K562 (cell line): ENCODE results near the gene LRRTM4. TPM values are rescaled to one million over a fixed set of nuclear protein-coding genes. Genes with fewer than 3 reads are reported as not detected.

Experiments used
- ATAC-seq: fragments of 200-7000 bp; cut with Tn5 transposase; 3 replicates; pipeline ENCODE4 v1.9.1; 2020; ENCODE audit warnings: moderate library complexity
- BruUV-seq: library from RNA; stranded (reverse); fragments of 400-500 nt; replicated peaks from 2 replicates; lab custom pipeline; 2021; lab: Mats Ljungman, UMichigan
- CTCF ChIA-PET: fragments of 300-600 bp; formaldehyde crosslinking; extraction: SDS; loops from one replicate; lab custom pipeline; 2021; ENCODE audit warnings: low intra/inter-chr PET ratio; lab: Yijun Ruan, JAX
- POLR2A ChIA-PET: fragments of 300-600, 350-650 bp; sonication (Branson Sonifier 250); formaldehyde crosslinking; extraction: SDS; loops from one replicate; lab custom pipeline; 2021; ENCODE audit warnings: antibody characterized with exemption, inconsistent platforms; lab: Yijun Ruan, JAX
- DNase-seq, 4 experiments: peaks; one replicate each; pipeline versions ENCODE4 v3.0.0 to v3.0.0-alpha.2; 2011 to 2018; ENCODE audit warnings: low spot score in 3 of 4, mixed read lengths in 3 of 4; ENCODE audit errors: extremely low read depth in 1 of 4
- FAIRE-seq: peaks from 2 replicates; lab custom pipeline; 2011; peaks lifted over from hg19 to GRCh38; lab: Jason Lieb, UNC
- H2AFZ ChIP-seq: 2 replicates; pipeline ENCODE4 v1.6.0; 2011; ENCODE audit warnings: low read depth, low read length, control low read depth, inconsistent platforms
- H3K27ac ChIP-seq: fragments of 200-600 bp; 3 replicates; pipeline ENCODE4 v1.8.0; 2011; ENCODE audit warnings: low read depth, mild to moderate bottlenecking, control low read depth, inconsistent platforms, low read length, moderate library complexity, mixed read lengths; ENCODE audit errors: extremely low read depth
- H3K27me3 ChIP-seq, 2 experiments: fragments of 300-600 bp in 1 of 2; 2 replicates in 1 of 2; 3 replicates in 1 of 2; pipeline versions ENCODE4 v1.6.0 to v1.8.0; 2011; ENCODE audit warnings: inconsistent platforms in 2 of 2, low read length in 2 of 2, mild to moderate bottlenecking in 1 of 2, mixed read lengths in 1 of 2, moderate library complexity in 1 of 2; ENCODE audit not compliant: control insufficient read depth in 2 of 2, insufficient read depth in 2 of 2
- H3K36me3 ChIP-seq: fragments of 300-600 bp; 3 replicates; pipeline ENCODE4 v1.8.0; 2011; ENCODE audit warnings: mild to moderate bottlenecking, low read length, inconsistent platforms; ENCODE audit not compliant: control insufficient read depth, insufficient read depth
- H3K4me1 ChIP-seq, 2 experiments: fragments of 200-600 bp in 1 of 2; replicated peaks in 1 of 2; 2 replicates in 1 of 2; 3 replicates in 1 of 2; pipeline versions ENCODE4 v1.5.1 to v1.8.0; 2011; ENCODE audit warnings: inconsistent platforms in 2 of 2, low read length in 2 of 2, mild to moderate bottlenecking in 1 of 2, mixed read lengths in 1 of 2, moderate library complexity in 1 of 2; ENCODE audit not compliant: control insufficient read depth in 2 of 2, insufficient read depth in 2 of 2
- H3K4me2 ChIP-seq: 2 replicates; pipeline ENCODE4 v1.6.1; 2011; ENCODE audit warnings: low read length, control low read depth, inconsistent platforms, mixed read lengths; ENCODE audit not compliant: insufficient read depth
- H3K4me3 ChIP-seq: fragments of 200-600 bp; sonication (generic), shearing (Covaris generic); 2 replicates; pipeline ENCODE4 v1.5.1; 2016; ENCODE audit warnings: control low read depth, inconsistent platforms
- H3K79me2 ChIP-seq: fragments of 200-600 bp; 3 replicates; pipeline ENCODE4 v1.8.0; 2011; ENCODE audit warnings: low read length, inconsistent platforms; ENCODE audit not compliant: control insufficient read depth, insufficient read depth
- H3K9ac ChIP-seq, 2 experiments: 2 replicates each; pipeline versions ENCODE4 v1.6.0 to v1.6.1; 2011; ENCODE audit warnings: low read depth in 2 of 2, low read length in 2 of 2, control low read depth in 1 of 2, inconsistent platforms in 1 of 2, mild to moderate bottlenecking in 1 of 2, mixed read lengths in 1 of 2; ENCODE audit not compliant: insufficient read depth in 1 of 2
- H3K9me1 ChIP-seq: one replicate; pipeline ENCODE4 v1.6.0; 2011; ENCODE audit warnings: inconsistent platforms, mild to moderate bottlenecking, low read length, moderate library complexity; ENCODE audit not compliant: control insufficient read depth, insufficient read depth
- H3K9me3 ChIP-seq: replicated peaks from 2 replicates; pipeline ENCODE4 v1.5.1; 2011; ENCODE audit warnings: low read depth, low read length, inconsistent platforms; ENCODE audit not compliant: control insufficient read depth, insufficient read depth
- H4K20me1 ChIP-seq: replicated peaks from 2 replicates; pipeline ENCODE4 v1.6.1; 2011; ENCODE audit warnings: low read length, inconsistent platforms, mixed read lengths; ENCODE audit not compliant: control insufficient read depth, insufficient read depth
- CEBPB ChIP-seq: fragments of 450-650 bp; IDR thresholded peaks from 2 replicates; pipeline ENCODE4 v1.6.1; 2016; ENCODE audit warnings: missing genetic modification characterization, missing compliant biosample characterization
- EHMT2 ChIP-seq: fragments of 450-650 bp; IDR thresholded peaks from 2 replicates; pipeline ENCODE4 v1.6.1; 2018; ENCODE audit warnings: antibody characterized with exemption
- HOXB6 ChIP-seq: fragments of 250-450 bp; sonication (Bioruptor Pico); IDR thresholded peaks from 2 replicates; pipeline ENCODE4 v1.5.1; 2022; ENCODE audit warnings: mild to moderate bottlenecking, borderline replicate concordance
- ZKSCAN8 ChIP-seq: fragments of 200-800 bp; sonication (Bioruptor generic); IDR thresholded peaks from 2 replicates; pipeline ENCODE4 v1.6.1; 2016; ENCODE audit warnings: missing genetic modification characterization, missing compliant biosample characterization
- WGBS: fragments of 100-300 bp; shearing (Covaris generic); methylation state at CpG from one replicate; pipeline ENCODE4 v1.1.6; 2016; ENCODE audit warnings: low coverage, mixed read lengths; ENCODE audit not compliant: insufficient coverage; ENCODE audit errors: missing lambda C conversion rate; 5-methylcytosine and 5-hydroxymethylcytosine counted together
- in situ Hi-C: fragments of 300-500 bp; cut with MboI; formaldehyde crosslinking; loops from 4 replicates; pipeline ENCODE4 v1.15.0; 2018; ENCODE audit warnings: inconsistent platforms, mixed read lengths
- intact Hi-C: fragments of 100-400 bp; cut with micrococcal nuclease; formaldehyde crosslinking; loops from 2 replicates; pipeline ENCODE4 v1.14.2; 2022
- polyA plus RNA-seq, 8 experiments: library from polyadenylated mRNA; depleted of rRNA in 4 of 8; stranded (reverse) in 5 of 8; unstranded in 3 of 8; fragments of >200 nt; fragmentation: Nextera tagmentation in 2 of 8; fragmentation: Illumina TruSeq in 1 of 8; extraction: Ambion mirVana in 2 of 8; extraction: Trizol in 1 of 8; gene quantifications; 2 replicates each; pipeline versions ENCODE4 v1.2.1 to v1.2.3, GENCODE V29; 2011 to 2014; ENCODE audit warnings: inconsistent platforms in 1 of 8, missing spikeins in 1 of 8
- total RNA-seq, 7 experiments: library from RNA; depleted of rRNA in 6 of 7; stranded (reverse); fragments of >200 nt in 6 of 7; fragmentation: Illumina TruSeq in 2 of 7; extraction: Trizol in 2 of 7; gene quantifications; 2 replicates each; pipeline versions ENCODE4 v1.2.1 to v1.2.3, GENCODE V29; 2011 to 2021; ENCODE audit warnings: low replicate concordance in 1 of 7

Gene LRRTM4
- total and polyA plus RNA-seq, 9 of the 15 experiments (the other 6 are each of a cell fraction or from before 2014, with no cell fraction given): 0.04 TPM; not detected in 6

- no peaks in the 10 kb centered on the region for H3K36me3 ChIP-seq
- CTCF ChIA-PET: no interaction called here
- intact Hi-C loops (no loop called here), in situ Hi-C loops (no loop called here)
- no peaks in the 10 kb centered on the region for H3K4me1 ChIP-seq
- H3K9me1 ChIP-seq: no peaks in the 10 kb centered on the region
- no peak overlapping the region for H3K27ac ChIP-seq
- no TSS peak for BruUV-seq
- no peak for FAIRE-seq
- no peak overlapping the region for H3K4me2 ChIP-seq
- H3K4me3 ChIP-seq: no peak overlapping the region
- no peaks in the 10 kb centered on the region for H3K27me3 ChIP-seq
- TF ChIP-seq ZKSCAN8: no peak
- no peak for ATAC-seq
- H3K9me3 ChIP-seq: no peaks in the 10 kb centered on the region
- 0% methylated on average over 4 of the region's 4 CpGs for WGBS
- no peaks in the 10 kb centered on the region for H3K79me2 ChIP-seq
- no peaks in the 10 kb centered on the region for H4K20me1 ChIP-seq
- no peak overlapping the region for H2AFZ ChIP-seq
- no peak for DNase-seq
- no peak overlapping the region for H3K9ac ChIP-seq
- POLR2A ChIA-PET: no interaction called here
These were observed 93.2 kb downstream of the LRRTM4 start for GRCh38 chr2:77428946-77429345.

GRCh38 chr2:77421971-77422370 lies 100.2 kb downstream of the LRRTM4 start:
- Histone ChIP-seq H3K79me2 (no peaks in the 10 kb centered on the region), H3K4me1 (no peaks in the 10 kb centered on the region), H3K9me3 (no peaks in the 10 kb centered on the region), H3K36me3 (no peaks in the 10 kb centered on the region), H3K9ac (no peak overlapping the region), H2AFZ (no peak overlapping the region), H3K4me3 (no peak overlapping the region), H4K20me1 (no peaks in the 10 kb centered on the region), H3K9me1 (no peaks in the 10 kb centered on the region), H3K4me2 (no peak overlapping the region), H3K27me3 (no peaks in the 10 kb centered on the region), H3K27ac (no peak overlapping the region)
- intact Hi-C loops (no loop called here), in situ Hi-C loops (no loop called here)
- BruUV-seq: no TSS peak
- POLR2A ChIA-PET: no interaction called here
- ATAC-seq (no peak), DNase-seq (no peak), FAIRE-seq (no peak)
- TF ChIP-seq HOXB6 (CRISPR knock-in tag): no peak
- no peak for TF ChIP-seq EHMT2
- TF ChIP-seq CEBPB (tag): peak; percentile 35; the same call in 1 of the 2 replicates
- CTCF ChIA-PET: no interaction called here
- WGBS: 5% methylated on average over 4 of the region's 4 CpGs
